GDM1 (cell line): ENCODE data around the gene GMPPB.
"Not testable (repeated sequence)": the region's sequence is repeated elsewhere in the genome, so short reads cannot be mapped to it uniquely, and the experiment has no call there.

Experiments
- DNase-seq: peaks from one replicate; lab custom pipeline; 2025; lab: John Stamatoyannopoulos, UW

GMPPB gene

GRCh38 chr3:49689908-49690624, 33.7 kb downstream of the GMPPB start:
- DNase-seq, result not testable (repeated sequence)

GRCh38 chr3:49689046-49689907, 34.5 kb downstream of the GMPPB start, which contains the start of the genes MST1 and RNF123:
TSS of gene MST1 (minus strand) at chr3:49689474. CDS start at chr3:49688691, 783 bp downstream.
TSS of gene RNF123 (plus strand) at chr3:49689557. CDS start at chr3:49691166, 1,609 bp downstream.
- DNase-seq, result no peak

GRCh38 chr3:49688338-49689045, 35.3 kb downstream of the GMPPB start:
- DNase-seq, result not testable (repeated sequence)

DNA sequence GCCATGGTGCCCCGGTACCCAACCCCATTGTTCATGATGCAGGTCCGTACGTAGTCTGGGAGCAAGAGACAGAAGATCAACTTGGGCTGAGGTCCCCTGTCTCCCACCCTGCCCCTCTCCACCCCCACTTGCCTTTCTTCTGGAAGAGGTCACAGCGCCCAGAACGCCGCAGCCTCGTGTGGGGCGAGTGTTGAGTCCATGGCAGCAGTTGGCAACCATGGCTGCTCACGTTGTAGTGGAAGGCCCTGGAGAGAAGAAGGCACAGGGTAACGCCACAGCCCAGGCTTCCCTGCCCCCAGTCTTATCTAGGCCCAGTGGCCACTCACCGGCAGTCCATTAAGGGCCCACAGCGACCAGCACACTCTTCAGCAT, 36.3 kb downstream of the GMPPB start:
- DNase-seq, result not testable (repeated sequence)

DNA sequence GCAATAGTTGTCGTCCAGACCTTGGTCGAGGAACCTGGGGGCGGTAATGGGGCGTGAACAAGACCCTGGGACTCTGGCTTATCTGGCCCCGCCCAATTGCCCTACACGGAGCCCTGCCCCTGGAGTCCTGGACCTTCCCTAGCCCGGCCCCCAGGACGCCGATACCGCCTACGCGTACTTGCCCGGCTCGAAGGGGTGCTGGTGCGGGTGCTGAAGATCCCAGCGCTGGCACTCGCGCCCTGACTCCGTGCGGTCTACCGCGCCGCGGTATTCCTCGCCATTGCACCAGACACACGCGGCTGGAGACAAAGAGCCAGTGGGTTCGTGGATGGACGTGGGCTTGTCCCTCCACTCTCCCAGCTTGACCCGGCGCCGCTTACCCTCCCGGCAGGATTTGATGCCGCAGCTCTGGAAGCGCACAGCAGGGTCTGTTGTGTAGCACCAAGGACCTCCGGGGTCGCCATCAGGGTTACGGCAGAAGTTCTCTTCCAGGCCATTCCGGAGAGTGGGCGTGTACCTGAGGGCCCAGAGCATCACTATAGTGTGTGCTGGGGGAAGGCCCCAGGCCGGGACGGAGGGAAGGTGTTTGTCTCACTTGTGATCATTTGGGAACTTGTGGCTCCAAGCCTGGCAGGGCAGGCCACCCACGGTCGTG, 36.9 kb downstream of the GMPPB start:
- DNase-seq, result not testable (repeated sequence)

- DNase-seq, result not testable (repeated sequence)
These were observed 37.4 kb downstream of the GMPPB start for GRCh38 chr3:49686346-49686745.

- DNase-seq, result not testable (repeated sequence)
These were observed 37.9 kb downstream of the GMPPB start for GRCh38 chr3:49685846-49686245.

DNA sequence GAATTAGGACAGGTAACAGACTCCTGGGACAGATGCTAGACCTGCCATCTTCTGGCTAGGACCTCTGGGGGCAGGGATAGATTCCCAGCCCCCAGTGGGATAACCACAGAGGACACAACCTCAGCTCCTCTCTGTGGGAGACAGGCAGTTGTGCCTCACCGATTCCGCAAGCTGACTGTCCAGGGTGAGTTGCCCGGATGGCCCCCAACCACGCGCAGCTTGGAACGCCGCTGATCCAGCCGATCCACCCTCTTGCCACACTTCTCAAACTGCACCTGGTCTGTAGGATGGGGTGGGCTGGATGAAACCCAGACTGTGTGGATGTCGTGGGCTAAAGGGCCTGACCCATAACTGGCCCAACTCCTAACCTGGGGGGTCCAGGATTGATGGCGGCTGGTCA, 38.6 kb downstream of the GMPPB start:
- not testable (repeated sequence) for DNase-seq

DNA sequence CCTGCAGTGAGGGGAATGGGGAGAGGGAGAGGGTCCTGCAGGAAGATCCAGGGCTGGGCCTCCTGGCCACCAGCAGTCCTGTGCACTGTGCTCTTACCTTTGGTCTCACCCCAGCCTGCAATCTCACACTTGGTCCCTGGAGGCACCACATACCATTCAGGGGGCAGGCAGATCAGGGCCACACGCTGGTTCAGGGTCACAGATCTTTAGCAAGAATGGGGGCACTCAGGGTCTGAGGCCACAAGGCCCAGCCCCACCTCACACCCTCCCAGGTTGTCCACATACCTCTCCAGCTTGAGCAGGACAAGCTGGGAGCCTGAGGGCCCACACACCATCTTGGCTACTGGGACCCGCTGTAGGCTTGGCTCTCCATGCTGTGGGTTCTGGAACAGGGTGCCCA, 39.3 kb downstream of the GMPPB start:
- not testable (repeated sequence) for DNase-seq

GRCh38 chr3:49683162-49683561, 40.6 kb downstream of the GMPPB start:
- DNase-seq, result no peak

DNA sequence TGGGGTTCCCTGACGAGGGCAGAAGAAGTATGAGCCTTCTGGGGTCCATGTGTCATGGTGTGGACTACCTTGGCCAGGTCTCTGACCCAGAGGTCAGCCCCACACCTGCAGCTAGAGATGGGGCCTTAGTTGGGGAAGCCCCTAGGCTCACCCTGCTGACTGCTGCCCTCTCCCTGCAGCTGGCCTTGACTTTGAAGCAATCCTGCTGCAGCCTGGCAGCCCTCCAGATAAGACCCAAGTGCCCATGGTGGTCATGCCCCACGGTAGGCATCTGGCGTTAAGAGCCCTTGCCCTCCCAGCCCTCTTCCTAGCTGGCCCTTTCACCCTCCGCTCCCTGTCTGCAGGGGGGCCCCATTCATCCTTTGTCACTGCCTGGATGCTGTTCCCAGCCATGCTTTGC, 42.2 kb downstream of the GMPPB start:
- DNase-seq, result no peak

- DNase-seq, result no peak
These were observed 42.6 kb downstream of the GMPPB start for GRCh38 chr3:49681232-49681522.

GRCh38 chr3:49680493-49681231, 43.1 kb downstream of the GMPPB start:
- no peak for DNase-seq

DNA sequence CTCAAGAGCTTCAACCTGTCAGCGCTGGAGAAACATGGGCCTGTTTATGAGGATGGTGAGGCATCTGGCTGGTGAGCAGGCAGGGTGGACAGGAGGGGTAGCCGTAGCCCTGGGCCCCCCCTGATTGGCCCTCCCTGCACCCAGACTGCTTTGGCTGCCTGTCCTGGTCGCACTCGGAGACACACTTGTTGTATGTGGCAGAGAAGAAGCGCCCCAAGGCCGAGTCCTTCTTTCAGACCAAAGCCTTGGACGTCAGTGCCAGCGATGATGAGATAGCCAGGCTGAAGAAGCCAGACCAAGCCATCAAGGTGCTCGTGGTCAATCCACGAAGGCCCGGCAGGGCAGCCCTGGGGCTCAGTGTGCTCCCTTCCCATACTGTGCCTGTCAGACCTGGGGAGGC, 47.8 kb downstream of the GMPPB start:
- no peak for DNase-seq

GRCh38 chr3:49674497-49674983, 49.2 kb downstream of the GMPPB start:
- DNase-seq, result no peak

GRCh38 chr3:49673715-49674496, 49.8 kb downstream of the GMPPB start, which contains the start of gene APEH:
TSS of gene APEH (plus strand) at chr3:49674351. CDS start at chr3:49674402, 51 bp downstream.
- no peak for DNase-seq

DNA sequence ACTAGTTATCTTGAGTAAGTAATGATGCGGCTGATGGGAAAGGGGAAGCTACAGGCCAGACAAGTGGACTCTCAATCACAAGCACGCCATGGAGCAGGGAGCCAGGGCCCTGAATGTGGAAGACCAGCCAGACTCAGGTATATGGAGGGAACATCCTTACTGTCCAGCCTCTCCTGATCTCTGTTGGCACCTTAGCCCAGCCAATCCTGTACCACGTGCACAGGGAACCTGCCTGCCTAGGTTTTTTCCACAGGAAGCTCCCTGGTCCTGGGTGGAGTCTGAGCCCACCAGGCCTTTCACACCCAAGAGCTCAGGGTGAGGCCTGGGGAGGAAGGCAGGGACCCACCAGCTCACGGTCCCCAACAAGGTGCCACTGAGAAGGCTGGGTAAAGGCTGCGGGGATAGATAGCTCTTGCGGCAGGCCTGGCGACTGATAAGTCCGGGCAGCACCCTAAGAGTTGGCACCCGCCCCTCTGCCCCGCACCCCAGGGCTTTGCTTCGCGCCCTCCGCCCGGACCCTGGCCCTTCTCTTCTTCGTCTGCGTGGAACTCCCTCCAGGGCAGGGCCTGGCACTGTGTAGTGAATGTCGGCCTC, 50.5 kb downstream of the GMPPB start:
- no peak for DNase-seq

- no peak for DNase-seq
These were observed 52.2 kb downstream of the GMPPB start for GRCh38 chr3:49671291-49672288.

DNA sequence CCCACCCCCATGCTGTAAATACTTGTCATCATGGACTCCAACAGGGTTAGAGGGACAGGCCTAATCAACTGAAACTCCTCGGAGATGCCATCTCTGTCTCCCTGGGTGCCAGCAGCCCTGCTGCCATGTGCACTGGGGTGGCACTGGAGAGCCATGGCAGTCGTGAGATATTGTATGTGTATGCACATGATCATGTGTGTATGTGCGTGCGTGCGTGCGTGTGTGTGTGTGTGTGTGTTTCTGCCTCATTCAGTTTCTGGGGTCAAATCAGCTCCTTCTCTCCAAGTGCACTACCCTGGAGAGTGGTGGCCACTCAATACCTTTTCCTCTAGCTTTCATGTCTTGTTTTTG, 52.8 kb downstream of the GMPPB start:
- DNase-seq, result no peak
